Heart right ventricle (tissue), 16 donors: ENCODE measurements around the gene ZNF593OS. TPM values are rescaled to one million over a fixed set of nuclear protein-coding genes. Genes with fewer than 3 reads are reported as not detected.

ENCODE experiments used
- ATAC-seq, 8 donors: fragments of 200-7000 bp; cut with Tn5 transposase; one replicate each; pipeline ENCODE4 v1.9.1; 2020; ENCODE audit warnings: mild to moderate bottlenecking in 8 of 8, moderate library complexity in 8 of 8, moderate number of reproducible peaks in 1 of 8
- DNase-seq, 2 donors: peaks; one replicate each; pipeline ENCODE4 v3.0.0-alpha.2; 2020
- H3K27ac ChIP-seq, 10 donors: fragments of 200-600 bp; sonication (generic) in 2 of 10; one replicate each; pipeline versions ENCODE4 v1.5.0 to v1.8.0; 2020 to 2022; ENCODE audit warnings: mild to moderate bottlenecking in 3 of 10
- H3K27me3 ChIP-seq, 7 donors: fragments of 200-600 bp; one replicate each; pipeline ENCODE4 v1.8.0; 2021 to 2022; ENCODE audit warnings: mild to moderate bottlenecking in 2 of 7
- H3K36me3 ChIP-seq, 9 donors: fragments of 200-600 bp; sonication (generic) in 1 of 9; one replicate each; pipeline versions ENCODE4 v1.5.0 to v1.8.0; 2020 to 2022; ENCODE audit warnings: mild to moderate bottlenecking in 2 of 9
- H3K4me1 ChIP-seq, 9 donors: fragments of 200-600 bp; sonication (generic) in 1 of 9; one replicate each; pipeline versions ENCODE4 v1.5.0 to v1.8.0; 2020 to 2022; ENCODE audit warnings: mild to moderate bottlenecking in 4 of 9
- H3K4me3 ChIP-seq, 10 donors: fragments of 200-600 bp; sonication (generic) in 2 of 10; one replicate each; pipeline versions ENCODE4 v1.5.0 to v1.8.0; 2020 to 2022; ENCODE audit warnings: mild to moderate bottlenecking in 7 of 10, moderate library complexity in 2 of 10
- H3K9me3 ChIP-seq, 11 donors: fragments of 200-600 bp in 10 of 11; sonication (generic) in 2 of 11; one replicate each; pipeline versions ENCODE4 v1.5.0 to v1.8.0; 2013 to 2022; ENCODE audit warnings: mild to moderate bottlenecking in 2 of 11, control low read depth in 1 of 11, moderate library complexity in 1 of 11
- WGBS, 2 donors: extraction: QIAGEN DNeasy Blood & Tissue Kit; methylation state at CpG; one replicate each; pipeline ENCODE4 v1.1.7; 2013; ENCODE audit warnings: inconsistent platforms in 1 of 2; 5-methylcytosine and 5-hydroxymethylcytosine counted together
- intact Hi-C, 10 donors: fragments of 100-400 bp; cut with DNase I; formaldehyde crosslinking; loops; one replicate each; pipeline versions ENCODE4 v1.11.1 to v1.14.2; 2022
- long read RNA-seq, 3 donors: library from polyadenylated mRNA; unstranded; transcript quantifications; one replicate each; pipeline ENCODE4 v2.0.0, GENCODE V29; 2020 to 2021
- polyA plus RNA-seq, 2 donors: library from polyadenylated mRNA; stranded (reverse); fragments of 200-250 nt; gene quantifications; one replicate each; pipeline ENCODE4 v1.2.3, GENCODE V29; 2013
- total RNA-seq, 10 donors: library from RNA; stranded (reverse); fragmentation: NEBNext Ultra II Directional in 3 of 10; extraction: Animal tissue kit (Norgen Biotek cat#: 25700) in 3 of 10; gene quantifications; one replicate each; pipeline versions ENCODE4 v1.2.1 to v1.2.4, GENCODE V29; 2021 to 2023
- TF ChIP-seq, protein P1 (sequence below), 9 donors: fragments of 200-600 bp; sonication (generic) in 2 of 9; IDR thresholded peaks; one replicate each; pipeline versions ENCODE4 v1.5.0 to v1.8.0; 2021 to 2022; ENCODE audit warnings: antibody characterized with exemption in 9 of 9, mild to moderate bottlenecking in 5 of 9, moderate library complexity in 1 of 9
- donor health status: Arrhythmogenic right ventricular cardiomyopathy.
- donor health status: ischemic (EF 13 %, LVEDD 7.1; RV severe dilation, severe dysfunction).
- donor health status: healthy with polysubstance abuse.
- donor health status: DM: no; HTN: yes; CAD: no.
- donor health status: DM: no; HTN: no; CAD: no.
- donor health status: ischemic (EF 25% LVEDD 6.9; RV normal size, moderate dysfunction).
- donor health status: ischemic (EF 25% LVEDD 5.7; RV mildly dilated, moderate dysfunction).
- donor health status: healthy.
- donor health status: DM: yes; HTN: yes; CAD: no.
- donor health status: Ischemic cardiomyopathy.
- donor health status: ischemic (EF 35%, LVEDD 5.7; RV mildly dilated, moderate dysfunction).
- donor health status: nonischemic (EF 11% LVEDD 7.7; RV severe dilation, severe dysfunction).
- donor health status: DM: yes; HTN: yes; CAD: no.
- donor health status: PGD.
- donor health status: ischemic (EF 29% LVEDD 5.4; RV normal size, mild dysfunction).
- donor health status: nonischemic (EF 23%, LVEDD 6.1; RV moderate dilation, normal function).

ZNF593OS gene
- not detected for total RNA-seq
- under 1 TPM in 1 of 2 donors, not detected in 1; 0.46 TPM for polyA plus RNA-seq
- long read RNA-seq, donor 1: 0 reads
- long read RNA-seq, donor 2: 0 reads
- long read RNA-seq, donor 3: 0 reads

DNA sequence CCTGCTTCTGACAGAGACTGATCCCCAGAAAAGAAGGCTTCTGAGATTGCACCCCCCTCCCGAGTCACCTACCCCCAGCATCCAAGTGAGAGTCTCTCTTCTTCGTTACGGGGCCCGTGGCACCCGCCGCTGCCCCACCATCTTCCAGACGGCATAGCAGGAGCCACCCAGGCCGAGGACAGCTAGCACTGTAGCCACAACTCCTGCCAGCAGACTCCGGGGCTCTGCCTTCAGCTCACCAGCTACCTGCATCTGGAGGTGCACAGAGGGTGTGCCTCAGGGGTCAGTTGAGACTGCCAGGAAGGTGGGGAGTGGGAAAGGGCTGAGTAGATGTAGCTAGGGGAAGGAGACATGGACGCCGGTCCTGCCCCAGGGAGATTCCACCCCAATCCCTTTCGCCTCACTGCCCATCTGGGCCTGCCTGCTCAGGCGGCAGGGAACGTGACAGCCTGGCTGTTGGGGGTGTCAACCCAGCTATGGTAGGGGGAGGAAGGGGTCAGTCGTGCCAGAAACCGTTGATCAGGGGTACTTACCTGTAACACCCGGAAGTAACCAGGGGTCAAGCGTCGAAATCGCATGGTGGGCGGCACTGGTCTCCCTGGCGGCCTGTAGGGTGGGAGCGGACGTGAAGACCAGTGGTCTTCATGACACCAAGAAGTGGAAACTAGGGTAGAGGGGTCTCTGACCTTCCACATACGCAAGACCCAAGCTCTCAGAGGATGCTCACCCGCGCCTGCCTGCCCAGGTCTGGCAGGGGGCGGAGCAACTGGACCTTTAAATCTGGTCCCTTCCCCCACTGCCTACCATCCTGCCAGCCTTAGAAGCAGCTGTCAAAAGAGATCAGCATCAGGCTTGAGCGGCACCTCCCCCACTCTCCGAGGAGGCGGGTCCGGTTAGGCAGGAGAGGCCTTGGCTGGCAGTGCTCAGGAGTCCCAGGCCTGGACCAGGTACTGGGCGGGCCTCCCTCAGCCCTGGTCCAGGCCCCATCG lies at the start of gene ZNF593OS:
TSS of gene ZNF593OS (minus strand) at position 749 of the 989 bp plus-strand sequence. CDS start at position 578, 171 bp downstream.
- TF ChIP-seq, protein P1, sequence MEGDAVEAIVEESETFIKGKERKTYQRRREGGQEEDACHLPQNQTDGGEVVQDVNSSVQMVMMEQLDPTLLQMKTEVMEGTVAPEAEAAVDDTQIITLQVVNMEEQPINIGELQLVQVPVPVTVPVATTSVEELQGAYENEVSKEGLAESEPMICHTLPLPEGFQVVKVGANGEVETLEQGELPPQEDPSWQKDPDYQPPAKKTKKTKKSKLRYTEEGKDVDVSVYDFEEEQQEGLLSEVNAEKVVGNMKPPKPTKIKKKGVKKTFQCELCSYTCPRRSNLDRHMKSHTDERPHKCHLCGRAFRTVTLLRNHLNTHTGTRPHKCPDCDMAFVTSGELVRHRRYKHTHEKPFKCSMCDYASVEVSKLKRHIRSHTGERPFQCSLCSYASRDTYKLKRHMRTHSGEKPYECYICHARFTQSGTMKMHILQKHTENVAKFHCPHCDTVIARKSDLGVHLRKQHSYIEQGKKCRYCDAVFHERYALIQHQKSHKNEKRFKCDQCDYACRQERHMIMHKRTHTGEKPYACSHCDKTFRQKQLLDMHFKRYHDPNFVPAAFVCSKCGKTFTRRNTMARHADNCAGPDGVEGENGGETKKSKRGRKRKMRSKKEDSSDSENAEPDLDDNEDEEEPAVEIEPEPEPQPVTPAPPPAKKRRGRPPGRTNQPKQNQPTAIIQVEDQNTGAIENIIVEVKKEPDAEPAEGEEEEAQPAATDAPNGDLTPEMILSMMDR (IDR thresholded peaks at IDR 0.05): no peak
- DNase-seq (no peak), ATAC-seq (no peak)
- intact Hi-C loops: loop anchor here in 4 of 10 donors (5.0 to 10.0 kb wide), 5 partner anchors 53 to 153 kb away; partner anchors contain the start of genes CD52 (in 1 of the 4) and CEP85 (in 1 of the 4)
- Histone ChIP-seq H3K27ac (no peak within 1 kb of the TSS), H3K4me3 (peak within 1 kb of the TSS in 7 of 10 donors; percentile 63 to 93 (median 86)), H3K9me3 (no peaks in the 10 kb centered on the region), H3K36me3 (peaks cover 0 to 8% (median 0%) of the 10 kb centered on the region in 9 donors), H3K4me1 (peaks cover 5 to 30% (median 16%) of the 10 kb centered on the region in 9 donors), H3K27me3 (no peaks in the 10 kb centered on the region)
- 92 to 93% methylated on average over 34 of the region's 34 CpGs for WGBS, 2 donors

DNA sequence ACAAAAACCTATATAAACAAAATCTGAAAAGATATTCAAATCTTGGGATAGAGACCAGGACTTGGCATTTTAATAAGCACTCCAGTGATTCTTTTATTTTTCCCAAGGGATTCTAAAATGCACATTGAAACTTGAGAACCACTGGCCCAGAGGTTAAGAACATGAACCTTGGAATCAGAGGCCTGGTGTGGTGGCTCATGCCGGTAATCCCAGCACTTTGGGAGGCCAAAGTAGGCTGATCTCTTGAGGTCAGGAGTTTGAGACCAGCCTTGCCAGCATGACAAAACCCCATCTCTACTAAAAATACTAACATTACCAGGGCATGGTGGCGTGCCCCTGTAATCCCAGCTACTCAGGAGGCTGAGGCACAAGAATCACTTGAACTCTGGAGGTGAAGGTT lies 49.5 kb upstream of the ZNF593OS start:
- Histone ChIP-seq H3K36me3 (no peaks in the 10 kb centered on the region), H3K27me3 (peaks cover 0 to 17% (median 2%) of the 10 kb centered on the region in 7 donors), H3K4me1 (peaks cover 0 to 17% (median 12%) of the 10 kb centered on the region in 9 donors), H3K9me3 (no peaks in the 10 kb centered on the region), H3K27ac (no peak overlapping the region), H3K4me3 (no peak overlapping the region)
- WGBS, 2 donors: 83 to 98% methylated on average over 2 of the region's 2 CpGs
- ATAC-seq: no peak
- intact Hi-C loops: loop anchor here in 2 of 10 donors (10.0 kb wide), 2 partner anchors 46 to 116 kb away; partner anchors contain the start of genes CNKSR1 (in 1 of the 2) and ZNF593OS (in 1 of the 2)
- no peak for DNase-seq
- TF ChIP-seq, protein P1 (IDR thresholded peaks at IDR 0.05): no peak

DNA sequence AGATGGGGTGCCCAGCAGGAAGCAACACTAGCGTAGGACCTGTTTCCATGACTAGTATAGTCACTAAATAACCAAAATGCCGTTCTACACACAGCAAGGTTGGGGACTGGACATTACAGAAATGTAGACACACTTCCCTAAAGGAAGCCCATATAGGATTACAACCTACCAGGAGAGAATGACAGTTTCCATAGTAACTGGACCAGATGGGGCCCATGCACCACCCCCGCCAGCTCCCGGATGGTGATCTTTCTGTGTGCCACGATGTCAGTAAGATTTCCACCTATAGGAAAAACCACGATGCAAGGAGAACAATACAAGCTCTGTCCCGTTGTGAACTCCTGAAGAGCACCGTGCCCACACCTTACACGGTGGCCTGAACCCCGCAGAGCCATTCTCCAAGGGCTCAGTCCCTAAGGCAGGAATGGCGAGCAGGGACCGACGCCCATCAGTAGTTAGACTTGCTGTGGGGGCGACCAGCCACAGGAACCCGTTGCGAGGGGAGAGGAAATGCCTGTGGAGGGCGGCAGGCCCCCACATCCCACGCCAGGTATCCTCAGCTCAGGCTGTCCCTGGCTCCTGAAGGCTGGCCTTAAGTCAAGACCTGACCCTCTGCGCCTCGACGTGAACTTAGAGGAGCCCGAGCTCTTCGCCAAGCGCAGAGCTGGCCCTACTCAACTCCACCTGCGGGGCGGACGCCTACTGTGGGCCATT lies 48.7 kb upstream of the ZNF593OS start:
- Histone ChIP-seq H3K27me3 (peaks cover 0 to 9% (median under 1%) of the 10 kb centered on the region in 7 donors), H3K9me3 (no peaks in the 10 kb centered on the region), H3K36me3 (no peaks in the 10 kb centered on the region), H3K27ac (no peak overlapping the region), H3K4me1 (peaks cover 0 to 10% (median 5%) of the 10 kb centered on the region in 9 donors), H3K4me3 (no peak overlapping the region)
- intact Hi-C loops: loop anchor here in 2 of 10 donors (10.0 kb wide), 2 partner anchors 46 to 116 kb away; partner anchors contain the start of genes CNKSR1 (in 1 of the 2) and ZNF593OS (in 1 of the 2)
- 61 to 64% methylated on average over 27 of the region's 27 CpGs for WGBS, 2 donors
- DNase-seq: no peak
- ATAC-seq: no peak
- TF ChIP-seq, protein P1 (IDR thresholded peaks at IDR 0.05): no peak
